NCI-H82 (cell line): ENCODE results near the gene CYSRT1.

Experiments used
- DNase-seq: peaks from one replicate; lab custom pipeline; 2025; lab: John Stamatoyannopoulos, UW

The CYSRT1 gene, protein sequence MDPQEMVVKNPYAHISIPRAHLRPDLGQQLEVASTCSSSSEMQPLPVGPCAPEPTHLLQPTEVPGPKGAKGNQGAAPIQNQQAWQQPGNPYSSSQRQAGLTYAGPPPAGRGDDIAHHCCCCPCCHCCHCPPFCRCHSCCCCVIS

DNA sequence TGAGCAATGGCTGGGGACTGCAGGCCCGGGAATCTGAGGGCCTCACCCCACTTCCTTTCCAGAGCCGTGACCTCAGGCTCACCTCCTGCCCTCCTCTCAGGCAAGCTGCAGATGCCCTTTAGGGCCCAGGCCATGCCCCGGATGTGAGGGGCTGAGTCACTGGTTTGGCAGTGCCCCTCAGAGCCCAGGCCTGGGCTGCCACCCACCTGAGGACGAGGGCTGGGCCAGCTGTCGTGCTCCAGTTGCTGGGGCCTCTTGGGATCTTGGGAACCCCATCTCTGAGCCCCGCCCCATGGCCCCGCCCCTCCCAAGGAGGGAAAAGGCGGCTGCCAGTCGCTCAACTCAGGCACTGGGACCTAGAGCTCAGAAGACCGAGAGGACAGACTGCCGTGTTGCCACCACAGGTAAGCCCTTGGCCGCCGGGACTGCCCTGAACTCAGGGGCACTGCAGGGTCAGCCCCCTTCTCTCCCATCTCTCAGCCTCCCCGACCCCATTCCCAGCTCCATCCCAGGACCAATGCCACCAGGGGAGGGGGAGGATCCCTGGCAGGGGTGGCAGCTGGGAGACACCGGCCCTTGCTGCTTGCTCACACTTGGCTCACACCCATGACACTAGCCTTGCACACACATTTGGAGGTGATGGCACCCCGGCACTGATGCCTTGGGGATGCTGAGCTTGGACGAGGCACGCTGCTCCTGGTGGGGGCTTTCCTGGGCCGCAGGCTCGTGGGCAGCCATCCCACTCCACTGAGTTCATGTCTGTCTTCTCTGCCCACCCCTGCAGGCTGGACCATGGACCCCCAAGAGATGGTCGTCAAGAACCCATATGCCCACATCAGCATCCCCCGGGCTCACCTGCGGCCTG, at the start of gene CYSRT1:
Gene CYSRT1, plus strand, starts transcription at position 345 of the 865 bp plus-strand sequence. Its CDS starts 448 bp downstream, at position 793.
- no peak for DNase-seq

DNA sequence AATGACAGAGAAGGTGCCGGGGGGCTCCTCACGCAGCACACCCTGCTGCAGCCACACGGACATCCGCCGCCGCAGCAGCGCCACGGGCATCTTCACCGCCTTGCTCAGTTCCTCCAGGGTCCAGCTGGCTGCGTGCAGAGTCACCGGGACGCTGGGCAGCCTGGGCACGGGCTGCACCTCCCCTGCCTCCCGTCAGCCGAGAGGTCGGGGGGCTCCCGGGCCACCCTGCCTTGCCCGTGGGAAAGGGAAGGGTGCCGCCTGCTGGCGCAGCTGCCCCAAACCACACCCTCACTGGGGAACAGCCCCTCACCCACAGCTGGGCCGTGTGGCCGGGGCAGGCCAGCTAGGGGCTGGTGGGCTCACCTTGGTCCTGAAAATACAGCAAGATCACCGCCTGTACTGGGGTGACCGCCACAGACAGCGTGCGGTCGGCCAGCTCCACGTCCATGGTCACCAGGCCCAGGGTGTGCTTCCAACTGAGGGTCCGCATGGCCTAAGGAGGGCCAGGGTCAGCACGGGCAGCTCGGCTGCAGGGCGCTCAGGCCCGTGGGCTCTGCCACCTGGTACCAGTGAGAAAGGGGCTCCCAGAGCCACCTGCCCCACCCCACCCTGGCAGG, 49.5 kb upstream of the CYSRT1 start:
- DNase-seq: no peak

DNA sequence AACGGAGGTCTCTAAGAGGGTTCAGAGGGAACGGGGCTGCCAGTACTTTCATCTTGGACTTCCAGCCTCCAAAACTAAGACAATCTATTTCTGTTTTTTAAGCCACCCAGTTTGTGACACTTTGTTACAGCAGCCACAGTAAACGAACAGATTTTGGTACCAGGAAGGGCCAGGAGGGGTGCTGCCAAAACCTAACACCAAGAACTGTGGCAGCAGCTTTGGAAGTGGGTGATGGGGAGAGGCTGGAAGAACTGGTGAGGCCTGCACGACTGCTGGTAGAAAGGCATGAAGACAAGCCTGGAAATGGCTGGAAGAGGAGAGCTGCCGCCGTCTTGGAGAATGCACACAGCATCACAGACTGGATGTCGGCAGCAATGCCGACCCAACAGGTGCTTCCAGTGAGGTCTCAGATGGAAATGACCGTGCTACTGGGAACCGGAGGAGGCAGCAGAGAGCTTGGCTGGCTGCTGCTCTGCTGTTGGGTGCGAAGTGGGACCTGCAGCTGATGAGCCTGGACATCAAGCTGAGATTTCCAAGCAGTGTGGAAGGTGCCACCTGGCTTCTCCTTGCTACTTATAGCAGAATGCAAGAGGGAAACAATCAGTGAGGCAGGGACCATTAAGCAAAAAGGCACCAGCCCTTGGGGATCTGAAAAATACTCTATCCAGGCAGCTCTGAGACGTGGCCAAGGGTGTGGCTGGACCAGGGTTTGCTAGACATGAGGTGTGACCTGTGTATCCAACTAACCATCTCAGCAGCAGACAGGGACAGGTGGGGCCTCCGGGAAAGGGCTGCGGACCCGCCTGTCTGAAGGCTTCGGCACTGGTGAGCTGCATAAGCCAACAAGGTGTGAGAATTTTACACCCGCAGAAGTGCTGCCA, 48.4 kb upstream of the CYSRT1 start:
- peak; percentile 77 for DNase-seq

DNA sequence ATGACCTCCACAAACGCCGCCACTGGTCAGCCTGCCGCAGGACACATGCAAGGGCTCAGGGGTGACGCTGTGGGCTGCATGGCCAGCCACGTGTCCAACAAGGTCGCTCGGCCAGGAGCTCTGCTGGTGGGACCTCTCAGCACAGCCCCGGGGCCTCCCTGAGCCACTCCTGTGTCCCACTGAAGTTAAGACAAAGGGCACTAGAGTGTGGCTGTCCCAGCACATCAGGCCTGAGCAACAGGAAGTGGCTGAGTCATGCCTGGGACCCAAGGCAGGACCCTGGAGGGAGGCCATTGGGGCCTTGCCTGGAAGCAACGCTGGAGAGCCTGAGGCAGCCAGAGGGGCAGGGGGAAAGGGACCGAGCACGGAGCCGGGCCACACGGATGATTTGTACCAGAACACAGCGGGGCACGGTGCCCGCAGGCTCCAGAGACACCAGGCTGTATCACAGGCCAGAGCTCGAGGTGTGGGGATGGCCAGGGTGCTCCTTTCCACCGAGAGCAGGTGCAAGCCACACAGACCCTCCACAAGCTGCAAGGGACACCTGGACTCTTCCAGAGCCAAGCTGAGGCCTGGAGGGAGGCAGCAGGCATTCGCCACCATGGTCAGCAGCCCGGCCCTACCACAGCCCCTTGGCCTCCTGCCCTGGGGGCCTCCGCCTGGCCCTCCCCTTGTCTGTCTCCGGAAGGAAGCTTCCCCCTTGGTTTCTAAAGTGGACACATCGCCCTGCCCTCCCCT, 46.6 kb upstream of the CYSRT1 start:
- no peak for DNase-seq

DNA sequence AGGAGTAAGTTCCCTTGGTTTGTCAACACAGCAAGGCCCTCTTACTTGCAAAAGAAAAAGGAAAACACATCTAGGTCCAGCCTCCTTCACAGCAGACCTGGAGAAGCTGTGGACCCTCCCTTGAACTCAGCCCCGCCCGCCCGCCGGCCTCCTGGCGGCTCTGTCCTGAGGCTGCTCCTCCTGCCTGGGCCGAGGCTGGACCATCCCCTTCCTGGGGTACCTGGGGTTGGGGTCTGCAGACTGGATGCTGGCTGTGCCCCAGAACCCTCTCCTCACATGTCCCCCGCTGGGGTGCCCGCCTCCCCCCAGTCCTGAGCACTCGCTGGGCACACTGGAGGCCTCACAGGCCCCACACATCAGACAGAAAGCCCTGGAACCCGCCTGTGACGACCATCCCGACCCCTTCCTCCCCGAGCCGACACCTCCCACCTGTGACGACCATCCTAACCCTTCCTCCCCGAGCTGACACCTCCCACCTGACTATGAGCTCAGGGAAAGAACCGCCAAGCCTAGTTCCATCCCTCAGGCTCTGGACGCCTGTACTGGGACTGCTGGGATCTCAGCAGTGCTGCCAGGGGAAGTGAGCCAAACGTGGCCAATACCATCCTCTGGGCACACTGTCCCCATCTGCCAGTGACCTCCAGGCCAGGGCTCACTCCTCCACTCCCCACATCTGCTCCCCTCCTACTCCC, 45.9 kb upstream of the CYSRT1 start:
- DNase-seq: no peak

DNA sequence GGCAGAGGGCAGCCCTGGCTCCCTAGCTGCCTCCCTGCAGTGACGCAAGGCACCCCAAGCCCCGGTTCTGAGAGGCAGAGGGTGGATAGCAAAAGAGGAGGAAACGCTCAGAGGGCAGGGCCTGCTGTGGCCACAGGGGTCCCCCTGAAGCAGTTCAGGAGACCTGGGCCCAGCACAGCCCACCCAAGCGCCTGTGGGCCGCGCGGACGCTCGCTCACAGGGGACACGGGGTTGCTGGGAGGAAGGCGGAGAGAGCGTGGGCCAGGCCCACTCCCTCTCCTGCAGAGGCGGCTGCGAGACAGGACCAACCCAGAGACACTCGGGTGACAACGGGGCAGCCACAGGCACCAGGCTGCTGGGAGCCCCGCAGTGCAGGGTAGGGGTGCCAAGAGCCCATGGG, 45.2 kb upstream of the CYSRT1 start:
- no peak for DNase-seq

DNA sequence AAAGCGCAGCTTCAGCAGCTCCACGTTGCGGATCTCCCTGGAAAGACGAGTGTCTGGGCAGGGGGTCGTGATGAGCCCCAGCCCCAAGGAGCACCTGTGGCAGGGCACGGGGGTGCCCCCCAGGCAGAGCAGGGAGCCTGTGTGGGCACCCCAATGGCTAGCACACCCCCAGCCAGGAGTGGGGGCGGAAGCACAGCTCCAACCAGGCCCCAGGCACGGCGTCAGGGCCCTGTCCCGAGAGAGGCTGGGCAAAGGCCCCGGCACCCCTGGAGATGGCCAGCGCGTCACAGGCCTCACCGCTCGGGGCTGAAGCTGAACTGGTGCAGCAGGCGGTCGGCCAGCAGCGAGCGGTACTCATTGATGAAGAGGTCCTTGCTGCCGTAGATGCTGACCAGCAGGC, 44.5 kb upstream of the CYSRT1 start:
- DNase-seq: no peak

DNA sequence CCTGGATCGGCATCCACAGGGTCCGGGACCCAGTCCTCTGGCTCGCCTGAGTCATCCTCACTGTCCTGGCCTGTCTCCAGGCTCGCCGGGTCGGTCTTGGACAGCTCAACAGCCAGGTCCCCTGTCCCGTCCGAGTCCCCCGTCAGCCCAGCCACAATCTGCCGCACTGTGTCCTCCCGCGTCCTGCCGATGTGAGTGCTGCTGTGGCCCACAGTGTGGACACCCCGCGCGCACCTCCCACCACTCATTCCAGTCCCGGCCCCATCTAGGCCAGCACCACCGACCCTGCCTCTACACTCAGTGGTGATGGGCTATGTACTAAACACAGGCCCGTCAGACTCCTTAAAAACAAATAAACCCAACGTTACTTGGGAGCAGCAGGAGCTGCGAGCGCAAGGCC, 43.3 kb upstream of the CYSRT1 start:
- DNase-seq: no peak

DNA sequence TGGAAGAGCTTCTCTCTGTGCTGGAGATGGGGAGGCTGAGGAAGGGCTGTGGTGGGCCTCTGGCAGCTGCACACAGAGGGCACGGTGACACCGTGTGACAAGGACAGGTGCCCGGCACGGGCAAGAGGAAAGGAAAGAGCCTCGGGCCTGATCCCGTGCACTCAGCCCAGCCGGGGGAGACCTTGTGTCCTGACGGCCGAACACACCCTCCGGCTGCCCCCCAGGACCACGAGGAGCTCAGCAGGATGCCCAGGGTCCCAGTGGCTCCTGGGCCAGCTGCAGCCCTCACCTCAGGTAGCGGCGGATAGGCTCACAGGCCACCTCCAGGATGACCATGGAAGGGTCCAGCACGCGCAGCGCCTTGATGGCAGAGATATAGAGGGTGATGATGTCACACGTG, 42.1 kb upstream of the CYSRT1 start:
- DNase-seq: no peak

DNA sequence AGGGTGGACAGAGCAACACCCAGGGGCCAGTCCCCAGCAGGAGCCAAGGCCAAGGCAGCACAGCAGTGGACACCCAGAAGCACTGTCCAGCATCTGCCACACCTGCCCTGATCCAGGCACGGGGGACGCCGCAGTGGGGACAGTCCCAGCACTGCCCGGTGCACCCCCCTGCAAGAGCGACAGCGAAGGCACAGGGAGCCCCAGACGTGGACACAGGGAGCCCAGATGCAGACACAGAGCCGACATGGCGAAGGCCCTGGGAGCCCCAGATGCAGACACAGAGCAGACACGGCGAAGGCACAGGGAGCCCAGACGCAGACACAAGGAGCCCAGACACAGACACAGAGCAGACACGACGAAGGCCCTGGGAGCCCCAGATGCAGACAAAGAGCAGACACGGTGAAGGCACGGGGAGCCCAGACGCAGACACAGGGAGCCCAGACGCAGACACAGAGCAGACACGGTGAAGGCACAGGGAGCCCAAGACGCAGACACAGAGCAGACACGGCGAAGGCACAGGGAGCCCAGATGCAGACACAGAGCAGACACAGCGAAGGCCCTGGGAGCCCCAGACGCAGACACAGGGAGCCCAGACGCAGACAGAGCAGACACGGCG, 40.9 kb upstream of the CYSRT1 start:
- DNase-seq: no peak

DNA sequence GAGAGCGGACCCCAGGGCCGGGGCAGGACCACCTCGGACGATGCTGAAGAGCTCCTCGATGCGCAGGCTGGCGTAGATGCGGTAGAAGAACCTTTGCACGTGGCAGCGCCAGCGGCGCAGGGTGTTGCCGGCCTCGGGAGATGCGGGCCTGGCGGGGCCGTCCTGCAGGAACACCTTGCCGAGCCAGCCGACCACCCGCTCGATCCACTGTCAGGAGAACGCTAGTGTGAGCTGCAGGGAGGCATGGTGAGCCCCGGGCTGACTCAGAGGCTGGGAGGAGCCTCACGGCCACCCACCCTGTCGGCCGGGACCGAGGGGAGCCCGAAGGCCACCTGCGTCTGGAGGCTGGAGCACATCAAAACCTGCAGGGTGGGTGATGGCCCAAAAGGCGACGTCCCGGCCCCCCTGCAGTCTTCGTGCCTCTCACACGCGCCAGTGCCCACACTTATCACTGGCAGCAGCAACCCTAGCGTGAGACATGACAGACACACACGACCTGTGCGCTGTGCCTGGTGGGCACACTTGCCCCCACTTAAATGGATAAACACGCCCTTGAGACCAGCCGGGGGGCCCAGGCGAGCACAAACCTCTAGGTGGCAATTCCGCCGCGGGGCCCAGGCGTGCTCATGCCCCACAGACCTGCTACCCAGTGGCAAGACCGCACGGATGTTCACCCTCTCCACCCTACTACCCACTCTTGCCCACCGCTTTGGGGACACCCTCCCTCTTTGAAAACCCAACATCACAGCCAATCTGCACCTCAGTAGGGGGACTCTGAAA, 39.9 kb upstream of the CYSRT1 start:
- no peak for DNase-seq

DNA sequence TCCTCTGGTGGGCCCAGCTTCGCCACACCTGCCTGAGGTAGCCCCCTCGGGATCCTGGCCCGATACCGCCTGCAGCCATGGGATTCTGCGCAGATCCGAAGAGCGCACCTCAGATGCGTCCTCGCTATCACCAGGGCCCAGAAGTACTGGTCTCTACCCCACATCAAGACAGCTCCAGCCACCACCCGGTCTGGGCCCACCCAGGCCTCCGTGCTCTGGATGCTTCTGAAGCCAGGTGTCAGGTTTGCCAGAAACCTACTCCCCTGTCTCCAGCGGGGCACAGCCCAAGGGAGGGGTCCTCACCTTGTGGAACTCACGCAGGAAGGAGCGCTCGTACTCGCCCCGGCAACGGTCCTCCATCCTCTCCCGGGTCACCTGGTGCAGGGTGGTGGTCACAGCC, 39.1 kb upstream of the CYSRT1 start:
- DNase-seq: no peak

DNA sequence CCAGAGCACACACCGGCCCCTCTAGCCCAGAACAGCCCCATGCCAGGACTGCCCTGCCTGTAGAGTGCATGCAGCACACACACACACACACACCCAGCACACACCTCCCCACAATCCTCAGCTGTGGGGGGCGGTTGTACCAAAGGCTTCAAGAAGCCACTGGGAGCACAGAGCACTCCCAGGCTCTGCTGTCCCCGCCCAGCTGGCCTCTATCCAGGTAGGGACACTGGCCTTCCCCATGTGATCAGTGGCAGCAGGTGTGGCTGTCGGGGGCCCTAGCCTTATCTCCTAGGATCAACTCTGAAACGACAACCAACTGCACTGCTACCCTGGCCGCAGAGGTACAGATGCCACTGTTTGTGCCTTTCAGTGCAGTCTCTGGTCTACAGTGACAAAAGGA, 38.6 kb upstream of the CYSRT1 start:
- no peak for DNase-seq

DNA sequence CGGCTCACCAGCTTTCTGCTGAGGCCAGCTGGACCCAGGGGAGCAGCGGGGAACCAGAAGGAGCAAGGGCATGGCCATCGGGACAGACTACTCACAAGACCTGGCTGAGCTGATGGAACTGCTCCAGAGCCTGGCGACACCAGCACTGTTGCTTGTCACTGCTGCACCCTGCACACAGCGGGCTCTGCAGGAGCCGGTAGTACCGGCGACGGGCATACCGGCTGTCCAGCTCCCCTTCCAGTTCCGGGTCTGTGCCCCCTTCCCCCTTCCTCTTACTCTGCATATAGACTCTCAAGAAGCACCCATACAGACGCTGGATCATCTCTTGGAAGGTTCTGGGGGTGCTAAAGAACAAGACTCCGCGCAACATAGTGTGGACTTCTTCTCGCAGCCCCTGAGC, 37.6 kb upstream of the CYSRT1 start:
- no peak for DNase-seq

DNA sequence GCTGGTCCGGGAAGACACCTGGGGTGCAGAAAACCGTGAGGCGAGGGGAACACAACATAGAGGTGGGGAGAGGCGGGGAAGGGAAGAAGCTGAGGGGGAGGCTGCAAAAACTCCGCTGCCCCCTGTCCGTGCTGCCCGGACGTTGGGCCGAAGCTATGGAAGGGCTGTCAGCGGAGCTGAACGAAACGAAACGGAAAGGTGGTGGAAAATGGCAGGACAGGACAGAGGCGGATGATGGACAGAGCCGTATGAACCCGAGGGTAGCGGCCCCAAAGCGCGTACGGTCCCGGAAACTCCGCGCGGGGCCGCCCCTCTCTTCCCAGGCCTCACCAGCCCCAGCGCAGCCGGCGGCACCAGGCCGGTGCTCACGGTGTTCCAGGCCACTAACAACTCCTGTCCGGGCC, 36.9 kb upstream of the CYSRT1 start:
- DNase-seq: no peak

DNA sequence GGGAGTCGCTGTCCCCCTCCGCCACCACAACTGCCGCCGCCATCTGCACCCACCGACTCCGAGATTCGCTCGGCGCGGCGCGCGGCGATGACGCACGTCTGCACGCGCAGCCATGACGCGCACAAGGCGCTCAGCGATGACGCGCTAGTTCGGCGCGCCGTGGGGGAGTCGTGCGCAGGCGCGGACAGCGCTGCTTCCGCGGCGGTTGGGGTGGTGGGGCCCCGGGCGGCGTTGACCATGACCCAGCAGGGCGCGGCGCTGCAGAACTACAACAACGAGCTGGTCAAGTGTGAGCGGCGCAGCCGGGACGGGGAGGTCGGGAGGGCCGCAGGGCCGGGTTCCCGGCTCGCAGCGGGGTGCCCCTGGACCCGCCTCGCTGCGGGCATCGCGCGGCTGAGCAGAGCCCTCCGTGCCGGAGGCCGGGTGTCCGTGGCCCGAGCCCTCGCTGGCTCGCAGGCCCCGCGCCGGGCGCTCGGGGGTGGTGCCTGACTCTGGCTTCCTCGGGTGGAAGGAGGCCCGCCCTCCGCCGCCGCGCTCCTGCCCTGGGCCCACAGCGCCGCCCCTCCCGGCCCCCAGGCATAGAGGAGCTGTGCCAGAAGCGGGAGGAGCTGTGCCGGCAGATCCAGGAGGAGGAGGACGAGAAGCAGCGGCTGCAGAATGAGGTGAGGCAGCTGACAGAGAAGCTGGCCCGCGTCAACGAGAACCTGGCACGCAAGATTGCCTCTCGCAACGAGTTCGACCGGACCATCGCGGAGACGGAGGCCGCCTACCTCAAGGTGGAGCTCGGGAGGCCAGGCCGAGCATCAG, 36.3 kb upstream of the CYSRT1 start, which contains the start of the genes ANAPC2 and SSNA1:
Gene ANAPC2, minus strand, starts transcription at position 71 of the 807 bp plus-strand sequence. Its CDS starts 28 bp downstream, at position 43.
Gene SSNA1, plus strand, starts transcription at position 187 of the 807 bp plus-strand sequence. Its CDS starts 51 bp downstream, at position 238.
- peak; percentile 93 for DNase-seq

DNA sequence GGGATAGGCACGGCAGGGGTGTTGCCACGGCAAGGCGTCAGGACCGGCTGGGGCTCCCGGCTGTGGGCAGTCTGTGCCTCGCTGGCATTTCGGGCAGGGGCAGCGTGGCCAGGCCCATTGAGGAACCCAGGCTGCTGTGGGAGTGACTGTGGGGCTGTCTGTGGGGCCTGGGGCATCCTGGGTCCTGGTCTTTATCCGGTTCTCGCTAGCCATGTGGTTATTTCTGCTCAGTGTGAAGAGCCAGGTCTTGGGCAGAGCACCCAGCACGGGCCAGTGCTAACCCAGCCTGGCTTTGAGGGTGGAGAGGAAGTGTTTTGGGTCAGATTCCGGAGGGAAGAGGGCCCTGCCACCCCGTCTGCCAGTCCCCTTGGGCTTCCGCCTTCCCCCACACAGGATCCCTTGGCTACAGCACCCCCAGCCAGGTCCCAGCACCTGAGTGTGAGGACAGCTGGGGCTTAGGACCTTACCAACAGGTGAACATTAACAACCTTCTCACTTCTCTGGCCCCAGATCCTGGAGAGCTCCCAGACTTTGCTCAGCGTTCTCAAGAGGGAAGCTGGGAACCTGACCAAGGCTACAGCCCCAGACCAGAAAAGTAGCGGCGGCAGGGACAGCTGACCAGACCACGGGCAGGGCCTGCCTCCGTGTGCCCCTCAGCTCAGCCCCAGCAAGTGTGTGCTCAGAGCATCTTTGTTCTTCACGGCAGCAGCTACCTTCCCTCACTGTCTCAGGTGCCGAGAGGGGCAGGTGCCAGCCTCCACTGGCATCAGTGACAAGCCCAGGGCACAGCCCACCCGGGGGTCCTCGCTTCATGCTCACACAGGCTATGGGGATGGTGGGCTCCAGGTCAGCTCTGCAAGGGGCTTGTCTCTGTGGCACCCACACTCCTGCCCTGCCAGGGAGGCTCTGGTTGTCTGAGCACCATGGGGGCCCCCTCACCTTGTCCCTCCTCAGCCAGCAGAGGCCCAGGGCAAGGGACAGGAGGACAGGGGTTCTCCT, 35.4 kb upstream of the CYSRT1 start:
- no peak for DNase-seq
